DND-41 (cell line): ENCODE results near the gene ODF2L.
"Not testable (repeated sequence)": the region's sequence is repeated elsewhere in the genome, so short reads cannot be mapped to it uniquely, and the experiment has no call there.

Source experiments
- ATAC-seq: fragments of 200-7000 bp; cut with Tn5 transposase; 3 replicates; pipeline ENCODE4 v1.9.1; 2021; ENCODE audit warnings: low read depth; ENCODE audit not compliant: insufficient read depth
- DNase-seq: peaks from one replicate; pipeline ENCODE4 v3.0.0-alpha.2; 2020
- H2AFZ ChIP-seq: 2 replicates; pipeline ENCODE4 v1.6.0; 2012; ENCODE audit warnings: low read depth, low read length
- H3K27ac ChIP-seq: 2 replicates; pipeline ENCODE4 v1.5.1; 2012; ENCODE audit warnings: low read length, inconsistent platforms
- H3K27me3 ChIP-seq: fragments of 200-600 bp; sonication (generic); 2 replicates; pipeline ENCODE4 v1.6.0; 2012; ENCODE audit warnings: low read length, mild to moderate bottlenecking, inconsistent platforms; ENCODE audit not compliant: insufficient read depth, poor library complexity
- H3K36me3 ChIP-seq: 2 replicates; pipeline ENCODE4 v1.5.1; 2012; ENCODE audit warnings: low read length, inconsistent platforms; ENCODE audit not compliant: insufficient read depth
- H3K4me1 ChIP-seq: 2 replicates; pipeline ENCODE4 v1.5.1; 2012; ENCODE audit warnings: mild to moderate bottlenecking, low read length; ENCODE audit not compliant: insufficient read depth
- H3K4me2 ChIP-seq: 2 replicates; pipeline ENCODE4 v1.6.0; 2012; ENCODE audit warnings: mild to moderate bottlenecking, moderate library complexity, low read length, inconsistent platforms; ENCODE audit not compliant: insufficient read depth
- H3K4me3 ChIP-seq, 2 experiments: fragments of 200-600 bp in 1 of 2; shearing (Covaris generic) in 1 of 2; 2 replicates each; pipeline ENCODE4 v1.5.1; 2012 to 2016; ENCODE audit warnings: inconsistent platforms in 2 of 2, low read length in 2 of 2, mild to moderate bottlenecking in 2 of 2, low read depth in 1 of 2, moderate library complexity in 1 of 2
- H3K79me2 ChIP-seq: 2 replicates; pipeline ENCODE4 v1.6.0; 2012; ENCODE audit warnings: low read length, inconsistent platforms; ENCODE audit not compliant: insufficient read depth
- H3K9ac ChIP-seq: 2 replicates; pipeline ENCODE4 v1.6.0; 2012; ENCODE audit warnings: low read depth, mild to moderate bottlenecking, inconsistent platforms, low read length, moderate library complexity
- H3K9me3 ChIP-seq: 2 replicates; pipeline ENCODE4 v1.5.1; 2012; ENCODE audit warnings: low read length, moderate library complexity, mild to moderate bottlenecking, inconsistent platforms; ENCODE audit not compliant: insufficient read depth, severe bottlenecking
- H4K20me1 ChIP-seq: 2 replicates; pipeline ENCODE4 v1.6.0; 2012; ENCODE audit warnings: low read length; ENCODE audit not compliant: insufficient read depth
- EZH2 ChIP-seq: IDR thresholded peaks from 3 replicates; pipeline ENCODE4 v1.6.1; 2012; ENCODE audit warnings: borderline replicate concordance, low read depth, mild to moderate bottlenecking, moderate library complexity, low read length, inconsistent platforms; ENCODE audit not compliant: severe bottlenecking
- TF ChIP-seq, protein P1 (sequence below): IDR thresholded peaks from 2 replicates; pipeline ENCODE4 v1.5.1; 2012; ENCODE audit warnings: borderline replicate concordance, low read length, moderate library complexity, mild to moderate bottlenecking; ENCODE audit not compliant: poor library complexity, severe bottlenecking; ENCODE audit errors: extremely low read depth

Gene ODF2L

GRCh38 chr1:86352086-86352485, 44.0 kb downstream of the ODF2L start:
- Histone ChIP-seq H3K9ac (no peak overlapping the region), H3K9me3 (no peaks in the 10 kb centered on the region), H3K4me3 (no peak overlapping the region), H4K20me1 (no peaks in the 10 kb centered on the region), H3K27ac (no peak overlapping the region), H3K4me1 (no peaks in the 10 kb centered on the region), H3K27me3 (no peaks in the 10 kb centered on the region), H3K36me3 (peaks cover 36% of the 10 kb centered on the region), H3K4me2 (no peak overlapping the region), H3K79me2 (no peaks in the 10 kb centered on the region), H2AFZ (no peak overlapping the region)
- ATAC-seq (no peak), DNase-seq (no peak)
- TF ChIP-seq, protein P1, sequence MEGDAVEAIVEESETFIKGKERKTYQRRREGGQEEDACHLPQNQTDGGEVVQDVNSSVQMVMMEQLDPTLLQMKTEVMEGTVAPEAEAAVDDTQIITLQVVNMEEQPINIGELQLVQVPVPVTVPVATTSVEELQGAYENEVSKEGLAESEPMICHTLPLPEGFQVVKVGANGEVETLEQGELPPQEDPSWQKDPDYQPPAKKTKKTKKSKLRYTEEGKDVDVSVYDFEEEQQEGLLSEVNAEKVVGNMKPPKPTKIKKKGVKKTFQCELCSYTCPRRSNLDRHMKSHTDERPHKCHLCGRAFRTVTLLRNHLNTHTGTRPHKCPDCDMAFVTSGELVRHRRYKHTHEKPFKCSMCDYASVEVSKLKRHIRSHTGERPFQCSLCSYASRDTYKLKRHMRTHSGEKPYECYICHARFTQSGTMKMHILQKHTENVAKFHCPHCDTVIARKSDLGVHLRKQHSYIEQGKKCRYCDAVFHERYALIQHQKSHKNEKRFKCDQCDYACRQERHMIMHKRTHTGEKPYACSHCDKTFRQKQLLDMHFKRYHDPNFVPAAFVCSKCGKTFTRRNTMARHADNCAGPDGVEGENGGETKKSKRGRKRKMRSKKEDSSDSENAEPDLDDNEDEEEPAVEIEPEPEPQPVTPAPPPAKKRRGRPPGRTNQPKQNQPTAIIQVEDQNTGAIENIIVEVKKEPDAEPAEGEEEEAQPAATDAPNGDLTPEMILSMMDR, result no peak
- TF ChIP-seq EZH2, result no peak

DNA sequence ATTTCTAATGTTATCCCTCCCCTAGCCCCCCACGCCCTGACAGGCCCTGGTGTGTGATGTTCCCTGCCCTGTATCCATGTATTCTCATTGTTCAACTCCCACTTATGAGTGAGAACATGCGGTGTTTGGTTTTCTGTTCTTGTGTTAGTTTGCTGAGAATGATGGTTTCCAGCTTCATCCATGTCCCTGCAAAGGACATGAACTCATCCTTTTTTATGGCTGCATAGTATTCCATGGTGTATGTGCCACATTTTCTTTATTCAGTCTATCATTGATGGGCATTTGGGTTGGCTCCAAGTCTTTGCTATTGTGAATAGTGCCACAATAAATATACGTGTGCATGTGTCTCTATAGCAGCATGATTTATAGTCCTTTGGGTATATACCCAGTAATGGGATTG, 45.9 kb downstream of the ODF2L start:
- not testable (repeated sequence) for H3K9me3 ChIP-seq, ATAC-seq, H4K20me1 ChIP-seq

DNA sequence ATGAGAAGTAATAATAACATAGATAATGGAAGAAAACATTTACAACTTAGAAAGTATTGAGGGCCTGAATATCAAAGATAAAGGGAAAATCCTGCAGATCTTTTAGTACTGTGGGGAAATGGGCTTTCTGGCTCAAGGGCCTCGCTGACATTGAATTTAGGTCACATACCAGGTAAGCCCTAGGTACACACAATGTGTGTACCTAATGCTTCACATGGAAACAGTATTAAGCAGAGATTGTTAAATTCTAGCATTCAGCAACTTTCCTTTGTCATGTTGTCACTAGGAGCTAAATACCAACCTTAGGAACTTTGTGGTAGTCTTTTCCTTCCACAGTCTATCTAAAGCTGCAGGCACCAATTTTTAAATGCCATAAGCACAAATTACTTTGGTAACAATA, 49.7 kb downstream of the ODF2L start:
- H3K9me3 ChIP-seq, result no peaks in the 10 kb centered on the region
- H3K36me3 ChIP-seq, result no peaks in the 10 kb centered on the region
- no peak overlapping the region for H2AFZ ChIP-seq
- no peak overlapping the region for H3K4me2 ChIP-seq
- no peak overlapping the region for H3K4me3 ChIP-seq
- H3K27ac ChIP-seq, result no peak overlapping the region
- H3K79me2 ChIP-seq, result no peaks in the 10 kb centered on the region
- H4K20me1 ChIP-seq, result no peaks in the 10 kb centered on the region
- no peaks in the 10 kb centered on the region for H3K4me1 ChIP-seq
- no peak for TF ChIP-seq EZH2
- TF ChIP-seq, protein P1, result no peak
- DNase-seq (no peak), ATAC-seq (no peak)
- H3K9ac ChIP-seq, result no peak overlapping the region
- no peaks in the 10 kb centered on the region for H3K27me3 ChIP-seq

More for the DNA sequence above, 45.9 kb downstream of the ODF2L start:
- not testable (repeated sequence) for H3K79me2 ChIP-seq, H3K27ac ChIP-seq, H3K4me2 ChIP-seq, H3K4me3 ChIP-seq, H3K27me3 ChIP-seq, H3K4me1 ChIP-seq, H2AFZ ChIP-seq, H3K9ac ChIP-seq, DNase-seq
- peaks cover 32% of the 10 kb centered on the region for H3K36me3 ChIP-seq

GRCh38 chr1:86345042-86345441, 51.1 kb downstream of the ODF2L start:
- Histone ChIP-seq H3K4me1 (no peaks in the 10 kb centered on the region), H3K9ac (no peak overlapping the region), H3K9me3 (no peaks in the 10 kb centered on the region), H3K4me2 (no peak overlapping the region), H3K27me3 (no peaks in the 10 kb centered on the region), H2AFZ (no peak overlapping the region), H3K27ac (no peak overlapping the region), H3K36me3 (no peaks in the 10 kb centered on the region), H3K4me3 (no peak overlapping the region), H4K20me1 (no peaks in the 10 kb centered on the region), H3K79me2 (no peaks in the 10 kb centered on the region)
- TF ChIP-seq, protein P1, result no peak
- TF ChIP-seq EZH2, result no peak
- DNase-seq (no peak), ATAC-seq (no peak)
